GM12878 (cell line): ENCODE measurements around the gene LDLRAP1. TPM values are rescaled to one million over a fixed set of nuclear protein-coding genes. Genes with fewer than 3 reads are reported as not detected.

Source experiments
- ATAC-seq: fragments of 200-7000 bp; cut with Tn5 transposase; 3 replicates; pipeline ENCODE4 v1.9.1; 2020; ENCODE audit warnings: mild to moderate bottlenecking, moderate library complexity
- BruUV-seq: library from RNA; stranded (reverse); fragments of 400-500 nt; replicated peaks from 2 replicates; lab custom pipeline; 2021; lab: Mats Ljungman, UMichigan
- CTCF ChIA-PET: fragments of 300-600 bp; sonication (Branson Sonifier 250); formaldehyde crosslinking; extraction: SDS; loops from one replicate; lab custom pipeline; 2021; ENCODE audit warnings: inconsistent platforms; lab: Yijun Ruan, JAX
- POLR2A ChIA-PET: fragments of 350-600 bp; formaldehyde crosslinking; extraction: SDS; loops from one replicate; lab custom pipeline; 2021; ENCODE audit warnings: inconsistent platforms; lab: Charles Lee
- RAD21 ChIA-PET: fragments of 300-600 bp; sonication (Branson Sonifier 250); formaldehyde crosslinking; loops from one replicate; lab custom pipeline; 2023; ENCODE audit warnings: antibody characterized with exemption; ENCODE audit not compliant: unreplicated experiment; lab: Charles Lee
- SMC1A ChIA-PET: fragments of 300-600 bp; sonication (Branson Sonifier 250); formaldehyde crosslinking; loops from one replicate; lab custom pipeline; 2023; ENCODE audit not compliant: unreplicated experiment, uncharacterized antibody; lab: Charles Lee
- DNase-seq: peaks from one replicate; pipeline ENCODE4 v3.0.0-alpha.2; 2011; ENCODE audit warnings: low read depth, low spot score
- FAIRE-seq: peaks from 3 replicates; lab custom pipeline; 2011; peaks lifted over from hg19 to GRCh38; lab: Jason Lieb, UNC
- H2AFZ ChIP-seq: 2 replicates; pipeline ENCODE4 v1.6.0; 2011; ENCODE audit warnings: low read depth, low read length, control low read depth; ENCODE audit not compliant: control insufficient read depth
- H3K27ac ChIP-seq: 2 replicates; pipeline ENCODE4 v1.5.1; 2011; ENCODE audit warnings: control low read depth; ENCODE audit not compliant: control insufficient read depth, insufficient read depth
- H3K27me3 ChIP-seq, 2 experiments: replicated peaks in 1 of 2; 2 replicates each; pipeline versions ENCODE4 v1.6.0 to v1.6.1; 2011; ENCODE audit warnings: low read length in 1 of 2; ENCODE audit not compliant: control insufficient read depth in 2 of 2, insufficient read depth in 2 of 2
- H3K36me3 ChIP-seq, 2 experiments: 2 replicates each; pipeline ENCODE4 v1.5.1; 2011; ENCODE audit warnings: low read length in 1 of 2; ENCODE audit not compliant: control insufficient read depth in 2 of 2, insufficient read depth in 2 of 2
- H3K4me1 ChIP-seq: 2 replicates; pipeline ENCODE4 v1.6.1; 2011; ENCODE audit warnings: mild to moderate bottlenecking, low read length, moderate library complexity, mixed read lengths; ENCODE audit not compliant: control insufficient read depth, insufficient read depth
- H3K4me2 ChIP-seq: 2 replicates; pipeline ENCODE4 v1.6.0; 2011; ENCODE audit warnings: control low read depth; ENCODE audit not compliant: control insufficient read depth, insufficient read depth
- H3K4me3 ChIP-seq: fragments of 200-600 bp; sonication (generic); 2 replicates; pipeline ENCODE4 v1.5.1; 2016
- H3K79me2 ChIP-seq: 2 replicates; pipeline ENCODE4 v1.6.0; 2011; ENCODE audit warnings: low read length; ENCODE audit not compliant: control insufficient read depth, insufficient read depth
- H3K9ac ChIP-seq: 2 replicates; pipeline ENCODE4 v1.8.0; 2011; ENCODE audit warnings: low read length, control low read depth, mixed read lengths; ENCODE audit not compliant: control insufficient read depth, insufficient read depth
- H3K9me3 ChIP-seq: replicated peaks from 3 replicates; pipeline ENCODE4 v1.5.1; 2011; ENCODE audit warnings: mild to moderate bottlenecking, low read length; ENCODE audit not compliant: control insufficient read depth, insufficient read depth
- H4K20me1 ChIP-seq: 2 replicates; pipeline ENCODE4 v1.6.0; 2011; ENCODE audit not compliant: control insufficient read depth, insufficient read depth
- CTCF ChIP-seq, 3 experiments: IDR thresholded peaks in 2 of 3; conservative IDR thresholded peaks in 1 of 3; 2 replicates each; pipeline ENCODE4 v1.5.1; 2011; ENCODE audit warnings: low read depth in 3 of 3, low read length in 3 of 3, mild to moderate bottlenecking in 3 of 3, control low read depth in 2 of 3, moderate library complexity in 2 of 3, inconsistent platforms in 1 of 3, mixed read lengths in 1 of 3; ENCODE audit not compliant: control insufficient read depth in 2 of 3, insufficient read depth in 1 of 3; ENCODE audit errors: extremely low read depth in 1 of 3
- MEF2B ChIP-seq: fragments of 450-650 bp; IDR thresholded peaks from 2 replicates; pipeline ENCODE4 v1.6.1; 2018; ENCODE audit warnings: mild to moderate bottlenecking, moderate library complexity; ENCODE audit not compliant: partially characterized antibody, poor library complexity, severe bottlenecking
- RAD21 ChIP-seq: IDR thresholded peaks from 2 replicates; pipeline ENCODE4 v1.6.1; 2011; ENCODE audit warnings: mild to moderate bottlenecking, low read depth, low read length, moderate library complexity; ENCODE audit not compliant: insufficient read depth
- SMC3 ChIP-seq: IDR thresholded peaks from 2 replicates; pipeline ENCODE4 v1.6.1; 2011; ENCODE audit warnings: low read length, improper control_type of control experiment, borderline replicate concordance
- WGBS: methylation state at CpG from one replicate; pipeline ENCODE4 v1.1.6; 2016; ENCODE audit warnings: low lambda C conversion rate; ENCODE audit not compliant: insufficient replicate concordance, insufficient coverage; ENCODE audit errors: missing lambda C conversion rate; 5-methylcytosine and 5-hydroxymethylcytosine counted together
- in situ Hi-C: fragments of 300-500 bp; cut with MboI; formaldehyde crosslinking; loops from 9 replicates; pipeline ENCODE4 v1.14.3; 2018; ENCODE audit warnings: mixed read lengths
- intact Hi-C: fragments of 100-400 bp; cut with micrococcal nuclease; formaldehyde crosslinking; loops from one replicate; pipeline ENCODE4 v1.14.2; 2022; ENCODE audit not compliant: unreplicated experiment
- polyA plus RNA-seq, 11 experiments: library from polyadenylated mRNA; depleted of rRNA in 4 of 11; unstranded in 6 of 11; stranded (reverse) in 5 of 11; fragments of >200 nt; fragmentation: Nextera tagmentation in 4 of 11; fragmentation: Illumina TruSeq in 1 of 11; extraction: Ambion mirVana in 4 of 11; extraction: Trizol in 1 of 11; gene quantifications; 1 replicate in 1 of 11; 2 replicates in 10 of 11; pipeline versions ENCODE4 v1.2.1 to v1.2.3, GENCODE V29; 2011 to 2016; ENCODE audit warnings: inconsistent platforms in 2 of 11, missing spikeins in 2 of 11, low read depth in 1 of 11
- total RNA-seq, 4 experiments: library from RNA; depleted of rRNA in 3 of 4; stranded (reverse); fragments of >200 nt in 3 of 4; fragmentation: Illumina TruSeq in 1 of 4; extraction: Trizol in 1 of 4; gene quantifications; 2 replicates each; pipeline versions ENCODE4 v1.2.1 to v1.2.3, GENCODE V29; 2013 to 2021

The LDLRAP1 gene
- total and polyA plus RNA-seq, 10 of the 15 experiments (the other 5 are each of a cell fraction or from before 2014, with no cell fraction given): 0.43 to 37.6 (median 22.0) TPM

GRCh38 chr1:25572107-25572506 is 28.7 kb downstream of the LDLRAP1 start (continued):
- no peak for TF ChIP-seq MEF2B

DNA sequence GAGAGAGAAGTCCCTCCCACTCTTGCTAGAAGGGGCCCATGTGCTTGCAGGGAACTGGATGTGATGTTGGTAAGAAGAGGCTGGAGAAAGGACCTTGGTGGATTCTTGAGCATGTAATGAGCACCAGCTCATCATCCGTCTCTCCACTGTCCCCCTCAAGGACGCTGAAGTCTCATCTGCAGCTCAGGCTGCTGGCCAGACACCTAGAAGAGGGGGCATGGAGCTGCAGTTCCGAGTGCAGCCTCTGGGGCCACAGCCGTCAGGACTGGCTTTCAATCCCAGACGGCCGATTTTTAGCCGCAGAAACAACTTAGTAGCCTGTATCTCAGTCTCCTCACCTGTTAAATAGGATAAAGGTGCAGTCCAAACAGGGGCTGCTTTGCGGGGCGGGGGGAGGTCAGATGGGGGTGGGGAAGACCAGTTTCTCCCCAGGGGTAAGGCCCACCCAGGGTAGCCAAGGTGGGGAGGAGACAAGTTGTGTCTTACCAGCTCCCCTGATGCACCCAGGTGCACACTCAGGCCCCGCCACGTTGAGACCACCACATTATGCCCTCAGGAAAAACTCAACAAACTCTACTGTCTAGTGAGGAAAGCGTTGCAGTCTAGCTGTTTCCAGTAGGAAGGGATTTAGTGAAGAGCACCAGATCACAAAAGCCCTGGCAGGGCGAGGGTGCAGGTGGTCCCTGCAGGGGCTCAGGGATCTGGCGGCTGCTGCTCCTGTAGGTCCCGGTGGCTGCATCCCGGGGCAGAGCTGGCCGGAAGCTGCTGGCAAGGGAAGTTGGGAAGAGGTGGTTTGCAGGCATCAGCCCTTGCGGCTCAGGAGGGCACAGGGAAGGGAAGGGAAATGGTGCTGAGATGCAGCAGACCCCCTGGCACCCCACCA is 29.5 kb downstream of the LDLRAP1 start:
- no peaks in the 10 kb centered on the region; the same call in 1 of the 2 replicates for H4K20me1 ChIP-seq
- RAD21 ChIA-PET: interaction anchor here (0.7 kb wide), 1 partner anchor 152 kb away, joined by 3 read pairs; no protein-coding TSS in a partner anchor
- BruUV-seq: no TSS peak
- peak; percentile 42 to 85 (median 65) for TF ChIP-seq CTCF (IDR thresholded peaks at IDR 0.05 in 2 of 3, conservative IDR thresholded peaks at IDR 0.05 in 1 of 3; ENCODE audit: control insufficient read depth in 2 of 3, extremely low read depth in 1 of 3, insufficient read depth in 1 of 3, low read depth in 3 of 3, low read length in 3 of 3)
- TF ChIP-seq SMC3: peak; percentile 34; the same call in 1 of the 2 replicates
- peak; percentile 51 for TF ChIP-seq RAD21
- TF ChIP-seq MEF2B: no peak
- intact Hi-C loops (no loop called here), in situ Hi-C loops (no loop called here)
- ATAC-seq: peak; percentile 95
- no peak overlapping the region for H3K4me2 ChIP-seq
- no peaks in the 10 kb centered on the region for H3K4me1 ChIP-seq
- 21% methylated on average over 18 of the region's 18 CpGs for WGBS
- POLR2A ChIA-PET: interaction anchor here (0.6 kb wide), 1 partner anchor 297 kb away, joined by 5 read pairs; no protein-coding TSS in a partner anchor
- SMC1A ChIA-PET: interaction anchor here (0.5 to 1.3 kb wide), 3 partner anchors 22 to 156 kb away, joined by 3 to 5 read pairs (median 3); no protein-coding TSS in a partner anchor
- CTCF ChIA-PET: interaction anchor here (0.5 to 2.7 kb wide), 10 partner anchors 16 to 422 kb away, joined by 3 to 12 read pairs (median 3); no protein-coding TSS in a partner anchor
- H2AFZ ChIP-seq: no peak overlapping the region
- no peak overlapping the region for H3K9ac ChIP-seq
- no peaks in the 10 kb centered on the region for H3K9me3 ChIP-seq
- peak; percentile 72 for FAIRE-seq
- no peaks in the 10 kb centered on the region for H3K79me2 ChIP-seq
- no peak overlapping the region for H3K27ac ChIP-seq
- DNase-seq: no peak
- no peaks in the 10 kb centered on the region for H3K36me3 ChIP-seq
- no peaks in the 10 kb centered on the region for H3K27me3 ChIP-seq
- H3K4me3 ChIP-seq: no peak overlapping the region
